Uterus (tissue), 4 donors: ENCODE data around the gene CEND1. TPM values are rescaled to one million over a fixed set of nuclear protein-coding genes. Genes with fewer than 3 reads are reported as not detected.
A peak's percentile ranks its signal among the peaks of the same experiment; 100 is the strongest.

Source experiments
- DNase-seq, 2 donors: peaks; one replicate each; pipeline ENCODE4 v3.0.0-alpha.2; 2019 to 2020
- H3K27ac ChIP-seq, 2 donors: fragments of 200-600 bp; sonication (generic); 1 replicate in 1 of 2; 2 replicates in 1 of 2; pipeline ENCODE4 v1.5.1; 2016 to 2018
- H3K27me3 ChIP-seq, 2 donors: fragments of 200-600 bp; sonication (generic); one replicate each; pipeline ENCODE4 v1.5.1; 2018 to 2019; ENCODE audit warnings: control low read depth in 1 of 2
- H3K36me3 ChIP-seq, 2 donors: fragments of 200-600 bp; sonication (generic); one replicate each; pipeline ENCODE4 v1.5.1; 2019; ENCODE audit warnings: control low read depth in 1 of 2
- H3K4me1 ChIP-seq, 2 donors: fragments of 200-600 bp; sonication (generic); one replicate each; pipeline ENCODE4 v1.5.1; 2018 to 2019; ENCODE audit warnings: control low read depth in 1 of 2
- H3K4me3 ChIP-seq, 2 donors: fragments of 200-600 bp; sonication (generic); 1 replicate in 1 of 2; 2 replicates in 1 of 2; pipeline ENCODE4 v1.5.1; 2018 to 2019; ENCODE audit warnings: mild to moderate bottlenecking in 1 of 2
- H3K9me3 ChIP-seq, 2 donors: fragments of 200-600 bp; sonication (generic); one replicate each; pipeline ENCODE4 v1.5.1; 2019; ENCODE audit warnings: control low read depth in 1 of 2
- POLR2A ChIP-seq, 2 donors: fragments of 450-650 bp; IDR thresholded peaks; one replicate each; pipeline ENCODE4 v1.6.1; 2016; ENCODE audit warnings: antibody characterized with exemption in 2 of 2, mild to moderate bottlenecking in 1 of 2, moderate library complexity in 1 of 2
- intact Hi-C: fragments of 100-400 bp; cut with DNase I; formaldehyde crosslinking; loops from one replicate; pipeline ENCODE4 v1.15.1; 2023; ENCODE audit warnings: low total_unique reads
- total RNA-seq, 4 donors: library from RNA; depleted of rRNA in 3 of 4; stranded (reverse); fragments of >200 nt in 3 of 4; gene quantifications; one replicate each; pipeline versions ENCODE4 v1.1.0 to v1.2.4, GENCODE V29; 2014 to 2023
- TF ChIP-seq, protein P1 (sequence below), 4 experiments: fragments of 200-600 bp in 2 of 4; fragments of 450-650 bp in 2 of 4; sonication (generic) in 2 of 4; IDR thresholded peaks; one replicate each; pipeline ENCODE4 v1.5.1; 2016 to 2019; ENCODE audit warnings: antibody characterized with exemption in 4 of 4, mild to moderate bottlenecking in 2 of 4, moderate library complexity in 1 of 4
- donor health status: DM: yes; HTN: yes; CAD: no.

Gene CEND1
- total RNA-seq, 4 donors from 2014 or later: 0.41 TPM; not detected in 3

DNA sequence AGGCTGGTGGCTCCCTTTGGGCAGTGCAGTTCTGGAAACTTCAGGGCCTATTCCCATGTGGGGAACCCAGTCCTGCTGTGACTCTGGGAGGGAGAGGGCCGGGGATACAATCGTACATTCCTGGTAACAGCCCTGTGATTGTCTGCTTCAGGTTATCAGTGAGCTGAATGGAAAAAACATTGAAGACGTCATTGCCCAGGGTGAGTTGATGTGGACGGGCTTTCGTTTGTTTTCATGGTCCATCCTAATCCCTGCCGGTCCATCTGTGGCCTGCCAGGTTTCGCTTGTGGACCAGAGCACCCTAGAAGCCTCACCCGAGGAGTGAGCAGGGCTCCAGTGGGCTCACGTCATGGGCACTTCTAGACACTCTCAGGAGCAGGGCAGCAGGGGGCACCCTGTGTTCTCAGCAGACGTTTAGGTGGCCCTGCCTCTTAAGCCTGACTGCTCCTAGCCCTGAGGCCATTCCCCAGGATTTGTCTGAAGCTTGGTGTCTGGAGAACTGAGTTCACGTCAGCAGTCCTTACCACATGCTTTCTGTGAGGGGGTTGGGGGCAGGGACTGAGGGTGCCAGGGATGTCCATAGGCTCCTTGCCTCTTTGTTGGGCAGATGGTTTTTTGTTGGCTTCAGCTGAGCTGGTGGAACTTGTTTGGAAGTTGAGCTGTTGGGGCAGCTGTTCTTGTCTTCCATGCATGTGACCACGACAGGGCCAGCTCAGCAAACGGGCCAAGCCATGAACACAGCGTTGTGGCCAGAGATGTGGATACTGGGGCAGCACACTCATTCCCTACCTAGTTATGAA is 21.8 kb upstream of the CEND1 start:
- TF ChIP-seq POLR2A (IDR thresholded peaks at IDR 0.05): no peak
- no peaks in the 10 kb centered on the region for H3K27me3 ChIP-seq
- intact Hi-C loops: no loop called here
- peaks cover 8 to 23% of the 10 kb centered on the region in 2 donors for H3K4me1 ChIP-seq
- no peaks in the 10 kb centered on the region for H3K9me3 ChIP-seq
- H3K27ac ChIP-seq: no peak overlapping the region
- H3K4me3 ChIP-seq: no peak overlapping the region
- H3K36me3 ChIP-seq: no peaks in the 10 kb centered on the region
- DNase-seq: no peak

DNA sequence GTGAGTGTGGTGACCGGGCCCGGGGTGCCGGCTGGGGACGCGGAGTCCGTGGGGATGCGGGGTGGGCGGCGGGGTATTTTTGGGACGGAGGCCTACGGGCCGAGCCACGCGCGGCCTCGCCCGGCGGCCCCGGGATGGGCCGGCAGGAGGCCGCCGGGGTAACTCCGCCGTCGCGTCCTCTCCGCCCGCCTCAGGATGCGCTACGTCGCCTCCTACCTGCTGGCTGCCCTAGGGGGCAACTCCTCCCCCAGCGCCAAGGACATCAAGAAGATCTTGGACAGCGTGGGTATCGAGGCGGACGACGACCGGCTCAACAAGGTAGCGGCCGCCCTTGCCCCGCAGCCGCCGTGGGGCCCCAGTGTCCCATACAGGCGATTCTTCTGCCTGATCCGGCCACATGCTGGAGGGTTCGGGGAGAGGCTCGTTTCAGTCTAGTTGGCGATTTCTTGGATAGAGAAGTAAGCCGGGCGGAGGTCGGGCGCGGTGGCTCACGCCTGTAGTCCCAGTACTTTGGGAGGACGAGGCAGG is 20.2 kb upstream of the CEND1 start:
- intact Hi-C loops: no loop called here
- no peak for DNase-seq
- peak overlapping the region; percentile 80 to 83 for H3K4me3 ChIP-seq
- peaks cover 8 to 23% of the 10 kb centered on the region in 2 donors for H3K4me1 ChIP-seq
- H3K27me3 ChIP-seq: no peaks in the 10 kb centered on the region
- TF ChIP-seq, protein P1, sequence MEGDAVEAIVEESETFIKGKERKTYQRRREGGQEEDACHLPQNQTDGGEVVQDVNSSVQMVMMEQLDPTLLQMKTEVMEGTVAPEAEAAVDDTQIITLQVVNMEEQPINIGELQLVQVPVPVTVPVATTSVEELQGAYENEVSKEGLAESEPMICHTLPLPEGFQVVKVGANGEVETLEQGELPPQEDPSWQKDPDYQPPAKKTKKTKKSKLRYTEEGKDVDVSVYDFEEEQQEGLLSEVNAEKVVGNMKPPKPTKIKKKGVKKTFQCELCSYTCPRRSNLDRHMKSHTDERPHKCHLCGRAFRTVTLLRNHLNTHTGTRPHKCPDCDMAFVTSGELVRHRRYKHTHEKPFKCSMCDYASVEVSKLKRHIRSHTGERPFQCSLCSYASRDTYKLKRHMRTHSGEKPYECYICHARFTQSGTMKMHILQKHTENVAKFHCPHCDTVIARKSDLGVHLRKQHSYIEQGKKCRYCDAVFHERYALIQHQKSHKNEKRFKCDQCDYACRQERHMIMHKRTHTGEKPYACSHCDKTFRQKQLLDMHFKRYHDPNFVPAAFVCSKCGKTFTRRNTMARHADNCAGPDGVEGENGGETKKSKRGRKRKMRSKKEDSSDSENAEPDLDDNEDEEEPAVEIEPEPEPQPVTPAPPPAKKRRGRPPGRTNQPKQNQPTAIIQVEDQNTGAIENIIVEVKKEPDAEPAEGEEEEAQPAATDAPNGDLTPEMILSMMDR (IDR thresholded peaks at IDR 0.05): peak in 1 of 4 experiments; percentile 13
- no peak for TF ChIP-seq POLR2A (IDR thresholded peaks at IDR 0.05)
- H3K9me3 ChIP-seq: no peaks in the 10 kb centered on the region
- no peaks in the 10 kb centered on the region for H3K36me3 ChIP-seq
- H3K27ac ChIP-seq: peak overlapping the region; percentile 96 to 97

DNA sequence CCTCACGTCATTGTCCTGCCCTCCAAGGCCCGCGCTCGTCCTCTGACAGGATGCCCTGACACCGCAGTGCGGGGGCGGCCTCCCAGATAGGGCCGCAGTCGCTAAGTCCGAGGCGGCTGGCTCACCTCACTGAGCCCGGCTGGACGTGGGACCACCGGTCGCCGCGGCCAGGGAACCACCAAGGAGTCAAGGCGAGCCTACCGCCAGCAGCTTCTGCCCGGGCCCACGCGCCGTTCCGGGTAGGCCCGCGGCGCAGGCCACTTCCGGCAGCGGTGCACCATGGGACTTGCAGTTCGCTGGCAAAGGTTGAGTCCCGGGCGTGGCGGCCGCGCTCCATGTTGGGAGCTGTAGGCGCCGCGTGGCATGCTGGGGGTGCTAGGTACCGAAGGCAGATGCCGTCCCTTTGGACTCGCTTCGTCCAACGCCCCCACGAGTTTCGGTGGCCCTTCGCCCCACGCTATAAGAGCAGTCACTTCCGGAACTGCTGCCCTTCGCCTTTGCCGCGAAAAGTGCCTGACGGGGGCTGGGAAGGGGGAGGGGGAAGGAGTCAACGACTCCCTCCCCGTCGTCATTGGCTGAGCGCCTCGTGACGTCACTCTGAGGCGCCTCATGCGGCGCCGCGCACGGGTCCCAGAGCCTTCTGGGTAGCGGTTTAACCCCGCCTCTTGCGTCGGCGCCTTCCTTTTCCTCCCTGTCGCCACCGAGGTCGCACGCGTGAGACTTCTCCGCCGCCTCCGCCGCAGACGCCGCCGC is 19.6 kb upstream of the CEND1 start, which contains the start of gene RPLP2:
Gene RPLP2, plus strand, starts transcription at position 681 of the 753 bp plus-strand sequence. CDS start 268 bp downstream, outside the sequence.
- peak; percentile 98 for DNase-seq
- TF ChIP-seq, protein P1 (IDR thresholded peaks at IDR 0.05): peak in 2 of 4 experiments; percentile 1 to 23
- TF ChIP-seq POLR2A (IDR thresholded peaks at IDR 0.05): peak; percentile 85 to 91
- Histone ChIP-seq H3K27ac (peak within 1 kb of the TSS; percentile 96 to 97), H3K4me1 (peaks cover 8 to 26% of the 10 kb centered on the region in 2 donors), H3K27me3 (no peaks in the 10 kb centered on the region), H3K4me3 (peak within 1 kb of the TSS; percentile 80 to 83), H3K36me3 (no peaks in the 10 kb centered on the region), H3K9me3 (no peaks in the 10 kb centered on the region)
- intact Hi-C loops: no loop called here

DNA sequence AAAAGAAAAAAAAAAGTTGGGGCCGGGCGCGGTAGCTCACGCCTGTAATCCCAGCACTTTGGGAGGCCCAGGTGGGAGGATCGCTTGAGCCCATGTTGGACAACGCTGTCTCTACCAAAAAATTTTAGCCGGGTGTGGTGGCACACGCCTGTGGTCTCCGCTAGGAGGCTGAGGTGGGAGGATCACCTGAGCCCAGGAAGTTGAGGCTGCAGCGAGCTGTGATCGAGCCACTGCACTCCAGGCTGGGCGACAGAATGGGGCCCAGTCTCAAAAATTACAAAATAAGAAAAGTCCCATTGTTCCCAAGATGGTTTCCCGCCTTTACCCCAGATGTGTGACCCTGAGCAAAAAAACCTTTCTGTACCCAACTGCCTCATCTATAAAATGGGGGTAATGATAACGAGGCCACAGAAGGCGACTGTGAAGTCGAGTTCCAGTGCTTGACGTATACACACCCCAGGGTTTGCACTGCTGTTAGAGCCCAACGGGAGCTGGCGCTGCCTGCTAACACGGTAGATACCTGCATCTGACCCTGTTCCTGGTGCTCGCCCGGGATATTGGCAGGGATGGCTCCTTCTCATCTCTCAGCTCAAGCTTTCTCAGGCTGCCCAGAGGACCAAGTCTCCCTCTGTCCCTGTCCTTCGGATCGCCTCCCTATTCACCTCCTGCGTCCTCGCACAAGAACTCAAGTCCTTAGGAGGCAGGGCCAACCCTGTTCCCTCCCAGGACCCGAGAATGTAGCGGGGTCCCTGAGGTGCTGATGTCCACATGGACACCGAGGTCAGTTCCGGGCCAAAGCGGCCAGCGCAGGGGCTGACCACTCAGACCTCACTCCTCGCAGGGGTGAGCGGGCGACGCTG is 18.8 kb upstream of the CEND1 start:
- TF ChIP-seq POLR2A (IDR thresholded peaks at IDR 0.05): no peak
- TF ChIP-seq, protein P1 (IDR thresholded peaks at IDR 0.05): no peak

DNA sequence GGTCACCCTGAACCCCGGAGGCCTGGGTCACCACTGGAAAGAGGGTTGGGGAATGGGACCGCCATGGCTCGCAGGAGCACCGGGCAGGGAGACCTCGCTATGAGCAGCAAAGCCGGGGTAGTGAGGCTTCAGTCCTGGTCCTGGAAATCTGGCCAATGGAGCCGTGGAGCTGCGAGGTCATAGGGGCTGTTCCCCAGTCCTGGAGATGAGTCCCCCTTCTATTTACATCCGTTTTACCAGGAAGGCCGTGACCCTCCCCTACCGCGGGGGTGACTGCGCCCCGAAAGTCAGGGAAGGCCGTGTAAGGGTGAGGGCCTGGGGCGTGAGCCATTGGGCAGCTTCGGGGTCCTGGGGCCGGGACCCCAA is 14.7 kb upstream of the CEND1 start:
- DNase-seq: no peak
- H3K27me3 ChIP-seq: no peaks in the 10 kb centered on the region
- intact Hi-C loops: no loop called here
- TF ChIP-seq, protein P1 (IDR thresholded peaks at IDR 0.05): no peak
- no peak for TF ChIP-seq POLR2A (IDR thresholded peaks at IDR 0.05)
- no peaks in the 10 kb centered on the region for H3K36me3 ChIP-seq
- peak overlapping the region; percentile 45 to 46 for H3K4me3 ChIP-seq
- H3K4me1 ChIP-seq: peaks cover 0 to 14% of the 10 kb centered on the region in 2 donors
- no peaks in the 10 kb centered on the region for H3K9me3 ChIP-seq
- peak overlapping the region; percentile 81 to 84 for H3K27ac ChIP-seq

More for the DNA sequence above, 18.8 kb upstream of the CEND1 start:
- Histone ChIP-seq H3K4me3 (peak overlapping the region; percentile 80 to 83), H3K4me1 (peaks cover 8 to 33% of the 10 kb centered on the region in 2 donors), H3K27ac (peak overlapping the region; percentile 96 to 97), H3K9me3 (no peaks in the 10 kb centered on the region), H3K27me3 (no peaks in the 10 kb centered on the region), H3K36me3 (no peaks in the 10 kb centered on the region)
- DNase-seq: no peak
- intact Hi-C loops: no loop called here
